ENCODE measurements around the gene RBM28.

RBM28 gene

GRCh38 chr7:128343554-128344430, at the start of gene RBM28:
RBM28 (minus strand) TSS chr7:128343908; CDS start chr7:128343793, 115 bp downstream.
- H3K36me3 ChIP-seq: peaks cover 12% of the 10 kb centered on the region
- H3K4me3 ChIP-seq (ENCODE audit: low read depth, low read length): peak within 1 kb of the TSS; percentile 97
- no peaks in the 10 kb centered on the region for H3K9me3 ChIP-seq (ENCODE audit: severe bottlenecking)
- H3K27ac ChIP-seq: peak within 1 kb of the TSS; percentile 80
- no peaks in the 10 kb centered on the region for H3K27me3 ChIP-seq (ENCODE audit: insufficient read depth, low read depth, severe bottlenecking)
- TF ChIP-seq CTCF (IDR thresholded peaks at IDR 0.05; ENCODE audit: low read depth, low read length): no peak
- DNase-seq: peak; percentile 84

GRCh38 chr7:128392446-128393327, 49.0 kb upstream of the RBM28 start:
- peaks cover 39% of the 10 kb centered on the region for H3K36me3 ChIP-seq
- TF ChIP-seq CTCF (IDR thresholded peaks at IDR 0.05; ENCODE audit: low read depth, low read length): no peak

GRCh38 chr7:128391805-128392204, 48.1 kb upstream of the RBM28 start:
- DNase-seq: no peak

More at GRCh38 chr7:128392446-128393327, 49.0 kb upstream of the RBM28 start:
- Histone ChIP-seq H3K27ac (no peak overlapping the region), H3K9me3 (ENCODE audit: severe bottlenecking) (no peaks in the 10 kb centered on the region), H3K27me3 (ENCODE audit: insufficient read depth, low read depth, severe bottlenecking) (no peaks in the 10 kb centered on the region), H3K4me3 (ENCODE audit: low read depth, low read length) (no peak overlapping the region)
- DNase-seq: no peak

GRCh38 chr7:128390871-128391565, 47.3 kb upstream of the RBM28 start:
- no peak overlapping the region for H3K27ac ChIP-seq
- H3K9me3 ChIP-seq (ENCODE audit: severe bottlenecking): no peaks in the 10 kb centered on the region
- no peak for TF ChIP-seq CTCF (IDR thresholded peaks at IDR 0.05; ENCODE audit: low read depth, low read length)
- no peak overlapping the region for H3K4me3 ChIP-seq (ENCODE audit: low read depth, low read length)
- no peaks in the 10 kb centered on the region for H3K27me3 ChIP-seq (ENCODE audit: insufficient read depth, low read depth, severe bottlenecking)
- no peak for DNase-seq
- peaks cover 27% of the 10 kb centered on the region for H3K36me3 ChIP-seq

More at GRCh38 chr7:128391805-128392204, 48.1 kb upstream of the RBM28 start:
- H3K27me3 ChIP-seq (ENCODE audit: insufficient read depth, low read depth, severe bottlenecking): no peaks in the 10 kb centered on the region
- H3K4me3 ChIP-seq (ENCODE audit: low read depth, low read length): no peak overlapping the region
- H3K27ac ChIP-seq: no peak overlapping the region
- H3K36me3 ChIP-seq: peaks cover 32% of the 10 kb centered on the region
- no peaks in the 10 kb centered on the region for H3K9me3 ChIP-seq (ENCODE audit: severe bottlenecking)
- TF ChIP-seq CTCF (IDR thresholded peaks at IDR 0.05; ENCODE audit: low read depth, low read length): no peak

GRCh38 chr7:128389618-128390329, 46.1 kb upstream of the RBM28 start:
- Histone ChIP-seq H3K36me3 (peaks cover 17% of the 10 kb centered on the region), H3K4me3 (ENCODE audit: low read depth, low read length) (no peak overlapping the region), H3K27me3 (ENCODE audit: insufficient read depth, low read depth, severe bottlenecking) (no peaks in the 10 kb centered on the region), H3K9me3 (ENCODE audit: severe bottlenecking) (no peaks in the 10 kb centered on the region), H3K27ac (no peak overlapping the region)
- peak; percentile 20; the same call in 1 of the 2 replicates for TF ChIP-seq CTCF (IDR thresholded peaks at IDR 0.05; ENCODE audit: low read depth, low read length)
- DNase-seq: peak; percentile 47

All from WERI-Rb-1 (cell line).